HepG2 (cell line): ENCODE measurements around the gene OR2AG1. TPM values are rescaled to one million over a fixed set of nuclear protein-coding genes. Genes with fewer than 3 reads are reported as not detected.

ENCODE experiments used
- ATAC-seq: fragments of 200-7000 bp; cut with Tn5 transposase; 3 replicates; pipeline ENCODE4 v1.9.1; 2020; ENCODE audit warnings: mild to moderate bottlenecking, moderate library complexity
- BruUV-seq: library from RNA; stranded (reverse); fragments of 400-500 nt; replicated peaks from 2 replicates; lab custom pipeline; 2021; lab: Mats Ljungman, UMichigan
- CTCF ChIA-PET: fragments of 300-600 bp; formaldehyde crosslinking; extraction: SDS; loops from one replicate; lab custom pipeline; 2021; ENCODE audit warnings: low total read pairs, inconsistent platforms, low intra/inter-chr PET ratio; lab: Yijun Ruan, JAX
- POLR2A ChIA-PET: fragments of 350-600 bp; sonication (Branson Sonifier 250); formaldehyde crosslinking; loops from one replicate; lab custom pipeline; 2020; ENCODE audit warnings: antibody characterized with exemption, inconsistent platforms; lab: Yijun Ruan, JAX
- DNase-seq: peaks from one replicate; pipeline ENCODE4 v3.0.0-alpha.2; 2015; ENCODE audit warnings: low spot score
- FAIRE-seq: peaks from 3 replicates; lab custom pipeline; 2011; peaks lifted over from hg19 to GRCh38; lab: Jason Lieb, UNC
- H2AFZ ChIP-seq: one replicate; pipeline ENCODE4 v1.6.1; 2011; ENCODE audit warnings: low read length, inconsistent platforms
- H3K27ac ChIP-seq: fragments of 300-600 bp; 3 replicates; pipeline ENCODE4 v1.8.0; 2011; ENCODE audit warnings: mixed run types, mild to moderate bottlenecking, mixed read lengths, low read length, inconsistent platforms; ENCODE audit not compliant: insufficient read depth; ENCODE audit errors: extremely low read length
- H3K27me3 ChIP-seq, 2 experiments: fragments of 200-600 bp in 1 of 2; 2 replicates in 1 of 2; 3 replicates in 1 of 2; pipeline versions ENCODE4 v1.6.0 to v1.8.0; 2011; ENCODE audit warnings: low read length in 2 of 2, mild to moderate bottlenecking in 2 of 2, moderate library complexity in 2 of 2, inconsistent platforms in 1 of 2; ENCODE audit not compliant: insufficient read depth in 2 of 2, control insufficient read depth in 1 of 2
- H3K36me3 ChIP-seq, 2 experiments: fragments of 200-600 bp in 1 of 2; replicated peaks in 1 of 2; 2 replicates in 1 of 2; 3 replicates in 1 of 2; pipeline versions ENCODE4 v1.5.1 to v1.8.0; 2011; ENCODE audit warnings: low read length in 2 of 2, inconsistent platforms in 1 of 2; ENCODE audit not compliant: insufficient read depth in 2 of 2, control insufficient read depth in 1 of 2
- H3K4me1 ChIP-seq: 2 replicates; pipeline ENCODE4 v1.5.1; 2012; ENCODE audit warnings: low read length, inconsistent platforms; ENCODE audit not compliant: insufficient read depth
- H3K4me2 ChIP-seq: 2 replicates; pipeline ENCODE4 v1.6.0; 2011; ENCODE audit warnings: low read depth, low read length, inconsistent platforms
- H3K4me3 ChIP-seq, 3 experiments: fragments of 200-600 bp in 1 of 3; sonication (generic), shearing (Covaris generic) in 1 of 3; replicated peaks in 1 of 3; 2 replicates each; pipeline ENCODE4 v1.5.1; 2011 to 2016; ENCODE audit warnings: low read length in 3 of 3, inconsistent platforms in 2 of 3, low read depth in 2 of 3, mild to moderate bottlenecking in 2 of 3, control low read depth in 1 of 3, mixed read lengths in 1 of 3; ENCODE audit not compliant: insufficient read depth in 1 of 3
- H3K79me2 ChIP-seq: one replicate; pipeline ENCODE4 v1.6.1; 2011; ENCODE audit warnings: low read length, inconsistent platforms; ENCODE audit not compliant: insufficient read depth
- H3K9ac ChIP-seq: 2 replicates; pipeline ENCODE4 v1.6.0; 2011; ENCODE audit warnings: mild to moderate bottlenecking, low read depth, low read length, inconsistent platforms; ENCODE audit not compliant: insufficient read depth
- H3K9me3 ChIP-seq: 2 replicates; pipeline ENCODE4 v1.5.1; 2012; ENCODE audit warnings: mild to moderate bottlenecking, low read length
- H4K20me1 ChIP-seq: 2 replicates; pipeline ENCODE4 v1.6.0; 2011; ENCODE audit warnings: inconsistent platforms, mild to moderate bottlenecking, low read length, moderate library complexity; ENCODE audit not compliant: insufficient read depth
- HNF4G ChIP-seq, 2 experiments: sonication (generic) in 1 of 2; formaldehyde crosslinking in 1 of 2; IDR thresholded peaks; 2 replicates each; pipeline versions ENCODE4 v1.4.0 to v1.6.1; 2011 to 2020; ENCODE audit warnings: borderline replicate concordance in 2 of 2, low read depth in 2 of 2, mild to moderate bottlenecking in 2 of 2, low read length in 1 of 2, missing genetic modification reagents in 1 of 2, moderate library complexity in 1 of 2
- MTA1 ChIP-seq: sonication (generic); formaldehyde crosslinking; IDR thresholded peaks from 2 replicates; pipeline ENCODE4 v1.4.0; 2020; ENCODE audit warnings: missing genetic modification reagents, mild to moderate bottlenecking, borderline replicate concordance
- TFDP2 ChIP-seq: sonication (generic); formaldehyde crosslinking; IDR thresholded peaks from 2 replicates; pipeline ENCODE4 v1.4.0; 2020; ENCODE audit warnings: missing genetic modification reagents
- ZFAT ChIP-seq: sonication (generic); formaldehyde crosslinking; conservative IDR thresholded peaks from 2 replicates; pipeline ENCODE4 v1.8.1; 2023; ENCODE audit warnings: missing genetic modification reagents, inconsistent platforms
- ZFP90 ChIP-seq: sonication (generic); formaldehyde crosslinking; IDR thresholded peaks from 2 replicates; pipeline ENCODE4 v1.8.0; 2022; ENCODE audit warnings: missing genetic modification reagents, mild to moderate bottlenecking, inconsistent platforms, borderline replicate concordance
- ZMYM3 ChIP-seq: sonication (generic); formaldehyde crosslinking; IDR thresholded peaks from 2 replicates; pipeline ENCODE4 v1.5.1; 2020; ENCODE audit warnings: mild to moderate bottlenecking, missing genetic modification reagents
- ZNF318 ChIP-seq: sonication (generic); formaldehyde crosslinking; IDR thresholded peaks from 2 replicates; pipeline ENCODE4 v1.4.0; 2020; ENCODE audit warnings: mild to moderate bottlenecking, missing genetic modification reagents
- ZNF605 ChIP-seq: sonication (generic); formaldehyde crosslinking; IDR thresholded peaks from 2 replicates; pipeline ENCODE4 v1.8.0; 2022; ENCODE audit warnings: mild to moderate bottlenecking, missing genetic modification reagents
- ZSCAN31 ChIP-seq: sonication (generic); formaldehyde crosslinking; IDR thresholded peaks from 2 replicates; pipeline ENCODE4 v1.5.0; 2020; ENCODE audit warnings: low read depth, mild to moderate bottlenecking, missing genetic modification reagents
- WGBS: methylation state at CpG from one replicate; pipeline ENCODE4 v1.1.6; 2017; ENCODE audit warnings: low lambda C conversion rate; 5-methylcytosine and 5-hydroxymethylcytosine counted together
- in situ Hi-C: cut with HindIII; loops from 2 replicates; pipeline ENCODE4 v1.10.0; 2017; ENCODE audit warnings: low pct_unique_long_range_greater_than_20kb; ENCODE audit not compliant: extremely low pct_ligation_motif_present
- intact Hi-C: fragments of 100-400 bp; cut with micrococcal nuclease; formaldehyde crosslinking; loops from one replicate; pipeline ENCODE4 v1.10.0; 2022; ENCODE audit not compliant: unreplicated experiment
- polyA plus RNA-seq, 8 experiments: library from polyadenylated mRNA; depleted of rRNA in 3 of 8; stranded (reverse) in 7 of 8; unstranded in 1 of 8; fragments of >200 nt; fragmentation: Illumina TruSeq in 4 of 8; extraction: Trizol in 4 of 8; gene quantifications; 2 replicates each; pipeline versions ENCODE4 v1.2.1 to v1.2.3, GENCODE V29; 2011 to 2016; ENCODE audit warnings: low read depth in 4 of 8, missing spikeins in 1 of 8, mixed read lengths in 1 of 8; ENCODE audit not compliant: insufficient read depth in 1 of 8
- total RNA-seq, 5 experiments: library from RNA; depleted of rRNA; stranded (reverse); fragments of >200 nt; fragmentation: Illumina TruSeq; extraction: Trizol; gene quantifications; 2 replicates each; pipeline ENCODE4 v1.2.3, GENCODE V29; 2016; ENCODE audit warnings: low read depth in 1 of 5

OR2AG1 gene
- total and polyA plus RNA-seq, 2 of the 13 experiments (the other 11 are each of a cell fraction or from before 2014, with no cell fraction given) = not detected

- WGBS = 2% methylated on average over 3 of the region's 4 CpGs
- ChIA-PET CTCF (no interaction called here), POLR2A (no interaction called here)
- H3K4me1 ChIP-seq = no peaks in the 10 kb centered on the region
- H3K4me3 ChIP-seq = no peak overlapping the region
- no peaks in the 10 kb centered on the region for H3K79me2 ChIP-seq
- DNase-seq = no peak
- in situ Hi-C loops (no loop called here), intact Hi-C loops (no loop called here)
- no peak overlapping the region for H3K9ac ChIP-seq
- no peak for FAIRE-seq
- H2AFZ ChIP-seq = no peak overlapping the region
- H3K27me3 ChIP-seq = peaks cover 0 to 12% of the 10 kb centered on the region in 2 experiments; a peak in 2 of 5 replicates
- H4K20me1 ChIP-seq = no peaks in the 10 kb centered on the region
- H3K9me3 ChIP-seq = no peaks in the 10 kb centered on the region
- H3K27ac ChIP-seq = no peak overlapping the region
- ATAC-seq = no peak
- no TSS peak for BruUV-seq
- no peaks in the 10 kb centered on the region for H3K36me3 ChIP-seq
- H3K4me2 ChIP-seq = no peak overlapping the region
- TF ChIP-seq TFDP2 (CRISPR knock-in tag) (no peak), HNF4G (IDR thresholded peaks at IDR 0.05; ENCODE audit: borderline replicate concordance, low read depth, low read length) (no peak), HNF4G (CRISPR knock-in tag; IDR thresholded peaks at IDR 0.05; ENCODE audit: borderline replicate concordance, low read depth) (no peak), ZNF318 (CRISPR knock-in tag) (no peak), ZSCAN31 (CRISPR knock-in tag) (no peak), ZFAT (CRISPR knock-in tag) (no peak), ZFP90 (CRISPR knock-in tag) (no peak), ZNF605 (no peak), MTA1 (CRISPR knock-in tag) (no peak), ZMYM3 (CRISPR knock-in tag) (no peak)
Observed at GRCh38 chr11:6745018-6745417, 37.8 kb upstream of the OR2AG1 start.
